Measurements from ENCODE around the gene MAML3. TPM values are rescaled to one million over a fixed set of nuclear protein-coding genes. Genes with fewer than 3 reads are reported as not detected.

MAML3 gene
- total and polyA plus RNA-seq, 9 donors = 11.1 to 23.8 (median 14.9) TPM

GRCh38 chr4:139940600-139940999, 213.4 kb downstream of the MAML3 start:
- Histone ChIP-seq H3K4me3 (no peak overlapping the region), H3K4me1 (ENCODE audit: insufficient read depth) (peaks cover 2% of the 10 kb centered on the region), H3K9me3 (no peaks in the 10 kb centered on the region), H3K36me3 (no peaks in the 10 kb centered on the region), H3K27ac (no peak overlapping the region), H3K27me3 (no peaks in the 10 kb centered on the region)
- TF ChIP-seq EP300 (IDR thresholded peaks at IDR 0.05) (no peak), CTCF (IDR thresholded peaks at IDR 0.05) (no peak), POLR2A (IDR thresholded peaks at IDR 0.05) (no peak)
- WGBS, 3 donors = 96 to 99% (median 98%) methylated on average over 2 of the region's 2 CpGs
- no peak for DNase-seq
- intact Hi-C loops (cut with DNase I) = no loop called here

GRCh38 chr4:139938414-139938813, 215.6 kb downstream of the MAML3 start:
- no peak overlapping the region for H3K27ac ChIP-seq
- H3K9me3 ChIP-seq = no peaks in the 10 kb centered on the region
- DNase-seq = no peak
- no peaks in the 10 kb centered on the region for H3K27me3 ChIP-seq
- H3K4me1 ChIP-seq (ENCODE audit: insufficient read depth) = peaks cover 13% of the 10 kb centered on the region
- TF ChIP-seq CTCF (IDR thresholded peaks at IDR 0.05) = no peak
- no peak for TF ChIP-seq POLR2A (IDR thresholded peaks at IDR 0.05)
- no peak for TF ChIP-seq EP300 (IDR thresholded peaks at IDR 0.05)
- intact Hi-C loops (cut with DNase I) = no loop called here
- H3K36me3 ChIP-seq = no peaks in the 10 kb centered on the region
- H3K4me3 ChIP-seq = no peak overlapping the region
- WGBS, 3 donors = 97 to 100% (median 99%) methylated on average over 2 of the region's 2 CpGs

- Histone ChIP-seq H3K27ac (no peak overlapping the region), H3K4me1 (ENCODE audit: insufficient read depth) (peaks cover 10% of the 10 kb centered on the region), H3K9me3 (no peaks in the 10 kb centered on the region), H3K27me3 (no peaks in the 10 kb centered on the region), H3K4me3 (no peak overlapping the region), H3K36me3 (no peaks in the 10 kb centered on the region)
- DNase-seq = no peak
- intact Hi-C loops (cut with DNase I) = no loop called here
- WGBS, 3 donors = 90 to 95% (median 93%) methylated on average over 4 of the region's 4 CpGs
- TF ChIP-seq CTCF (IDR thresholded peaks at IDR 0.05) (no peak), EP300 (IDR thresholded peaks at IDR 0.05) (no peak), POLR2A (IDR thresholded peaks at IDR 0.05) (no peak)
Observed at GRCh38 chr4:139935911-139936310, 218.1 kb downstream of the MAML3 start.

GRCh38 chr4:139934708-139935195, 219.2 kb downstream of the MAML3 start:
- WGBS, 3 donors = 61 to 75% (median 72%) methylated on average over 3 of the region's 3 CpGs
- no peaks in the 10 kb centered on the region for H3K36me3 ChIP-seq
- H3K4me1 ChIP-seq (ENCODE audit: insufficient read depth) = peaks cover 10% of the 10 kb centered on the region
- intact Hi-C loops (cut with DNase I) = no loop called here
- peak overlapping the region in 1 of 2 donors; percentile 46 for H3K27ac ChIP-seq
- H3K4me3 ChIP-seq = no peak overlapping the region
- DNase-seq = no peak
- H3K9me3 ChIP-seq = no peaks in the 10 kb centered on the region
- no peaks in the 10 kb centered on the region for H3K27me3 ChIP-seq
- TF ChIP-seq EP300 (IDR thresholded peaks at IDR 0.05) (no peak), POLR2A (IDR thresholded peaks at IDR 0.05) (no peak), CTCF (IDR thresholded peaks at IDR 0.05) (no peak)
